VCaP (cell line): ENCODE measurements around the gene PLA2G4F.

Experiments
- H3K27ac ChIP-seq: fragments of 450-650 bp; 2 replicates; pipeline ENCODE4 v1.5.1; 2017
- CTCF ChIP-seq: fragments of 450-650 bp; conservative IDR thresholded peaks from 2 replicates; pipeline ENCODE4 v1.5.1; 2017; ENCODE audit warnings: mild to moderate bottlenecking, moderate library complexity

The PLA2G4F gene

GRCh38 chr15:42118650-42119445 is 37.6 kb downstream of the PLA2G4F start:
- peak overlapping the region; percentile 86 for H3K27ac ChIP-seq
- no peak for TF ChIP-seq CTCF

- H3K27ac ChIP-seq = no peak overlapping the region
Measured at GRCh38 chr15:42111924-42112323, 44.5 kb downstream of the PLA2G4F start.

GRCh38 chr15:42110367-42110766 is 46.1 kb downstream of the PLA2G4F start:
- TF ChIP-seq CTCF = no peak
- H3K27ac ChIP-seq = no peak overlapping the region

More at GRCh38 chr15:42111924-42112323, 44.5 kb downstream of the PLA2G4F start:
- TF ChIP-seq CTCF = no peak

- TF ChIP-seq CTCF = no peak
- H3K27ac ChIP-seq = peak overlapping the region; percentile 63; the same call in 1 of the 2 replicates
Measured at GRCh38 chr15:42108806-42109205, 47.6 kb downstream of the PLA2G4F start.

GRCh38 chr15:42108189-42108588 is 48.2 kb downstream of the PLA2G4F start:
- no peak for TF ChIP-seq CTCF
- H3K27ac ChIP-seq = peak overlapping the region; percentile 63

GRCh38 chr15:42107473-42107872 is 49.0 kb downstream of the PLA2G4F start:
- TF ChIP-seq CTCF = no peak
- H3K27ac ChIP-seq = peak overlapping the region; percentile 63

- TF ChIP-seq CTCF = no peak
- H3K27ac ChIP-seq = peak overlapping the region; percentile 63; the same call in 1 of the 2 replicates
Measured at GRCh38 chr15:42106288-42106687, 50.1 kb downstream of the PLA2G4F start.
